ENCODE results near the gene MAP2K7.
A peak's percentile ranks its signal among the peaks of the same experiment; 100 is the strongest.
"Not testable (repeated sequence)": the region's sequence is repeated elsewhere in the genome, so short reads cannot be mapped to it uniquely, and the experiment has no call there.

MAP2K7 gene

GRCh38 chr19:7928741-7929701 lies 25.3 kb downstream of the MAP2K7 start:
- H3K4me3 ChIP-seq (ENCODE audit: low read depth, low read length) = no peak overlapping the region
- H3K36me3 ChIP-seq (ENCODE audit: control insufficient read depth, insufficient read depth, low read length) = peaks cover 43% of the 10 kb centered on the region
- peak overlapping the region; percentile 73 for H3K27ac ChIP-seq (ENCODE audit: low read depth, low read length)
- H3K9ac ChIP-seq (ENCODE audit: low read depth, low read length) = no peak overlapping the region
- no peaks in the 10 kb centered on the region for H3K9me3 ChIP-seq (ENCODE audit: control insufficient read depth, insufficient read depth, low read length)
- peaks cover 3% of the 10 kb centered on the region; the same call in 1 of the 2 replicates for H3K4me1 ChIP-seq (ENCODE audit: control insufficient read depth, insufficient read depth, low read length)
- no peaks in the 10 kb centered on the region for H3K27me3 ChIP-seq (ENCODE audit: control insufficient read depth, insufficient read depth, low read length)

DNA sequence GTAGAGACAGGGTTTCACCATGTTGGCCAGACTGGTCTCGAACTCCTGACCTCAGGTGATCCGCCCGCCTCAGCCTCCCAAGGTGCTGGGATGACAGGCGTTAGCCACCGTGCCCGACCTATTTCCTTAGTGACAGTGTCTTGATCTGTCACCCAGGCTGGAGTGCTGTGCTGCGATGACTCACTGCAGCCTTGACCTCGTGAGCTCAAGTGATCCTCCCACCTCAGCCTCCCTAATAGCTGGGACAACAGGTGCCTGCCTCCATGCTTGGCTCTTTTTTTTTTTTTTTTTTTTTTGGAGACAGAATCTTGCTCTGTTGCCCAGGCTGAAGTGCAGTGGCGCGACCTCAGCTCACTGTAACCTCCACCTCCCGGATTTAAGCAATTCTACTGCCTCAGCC lies 26.4 kb downstream of the MAP2K7 start:
- not testable (repeated sequence) for H3K9ac ChIP-seq (ENCODE audit: low read depth, low read length); H3K27me3 ChIP-seq (ENCODE audit: control insufficient read depth, insufficient read depth, low read length); H3K4me3 ChIP-seq (ENCODE audit: low read depth, low read length); H3K27ac ChIP-seq (ENCODE audit: low read depth, low read length); H3K4me1 ChIP-seq (ENCODE audit: control insufficient read depth, insufficient read depth, low read length); H3K9me3 ChIP-seq (ENCODE audit: control insufficient read depth, insufficient read depth, low read length)
- H3K36me3 ChIP-seq (ENCODE audit: control insufficient read depth, insufficient read depth, low read length) = peaks cover 53% of the 10 kb centered on the region

DNA sequence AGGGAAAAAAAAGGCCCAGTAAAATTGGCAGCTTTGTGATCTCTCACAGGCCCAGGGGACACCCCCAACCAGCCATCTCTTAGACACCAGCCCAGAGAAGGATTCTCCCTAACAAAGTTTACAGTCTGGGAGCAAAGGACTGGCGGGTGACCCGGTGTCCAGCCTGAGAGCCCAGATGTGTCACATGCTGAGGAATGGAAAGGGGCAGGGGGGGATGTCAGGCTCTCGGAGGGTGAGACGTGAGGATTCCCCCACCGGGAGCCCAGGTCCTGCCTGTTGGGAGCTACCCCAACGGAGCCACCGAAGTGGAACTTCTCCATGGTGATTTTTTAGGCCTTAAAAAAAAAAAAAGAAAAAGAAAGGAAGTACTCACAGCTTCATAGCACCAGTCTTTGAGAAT lies 27.1 kb downstream of the MAP2K7 start:
- Histone ChIP-seq H3K4me1 (ENCODE audit: control insufficient read depth, insufficient read depth, low read length) (peaks cover 3% of the 10 kb centered on the region; the same call in 1 of the 2 replicates), H3K9ac (ENCODE audit: low read depth, low read length) (no peak overlapping the region), H3K4me3 (ENCODE audit: low read depth, low read length) (no peak overlapping the region), H3K27me3 (ENCODE audit: control insufficient read depth, insufficient read depth, low read length) (no peaks in the 10 kb centered on the region), H3K9me3 (ENCODE audit: control insufficient read depth, insufficient read depth, low read length) (no peaks in the 10 kb centered on the region), H3K27ac (ENCODE audit: low read depth, low read length) (no peak overlapping the region), H3K36me3 (ENCODE audit: control insufficient read depth, insufficient read depth, low read length) (peaks cover 58% of the 10 kb centered on the region)

GRCh38 chr19:7931221-7932061 lies 27.8 kb downstream of the MAP2K7 start:
- Histone ChIP-seq H3K4me1 (ENCODE audit: control insufficient read depth, insufficient read depth, low read length) (no peaks in the 10 kb centered on the region; the same call in 1 of the 2 replicates), H3K27me3 (ENCODE audit: control insufficient read depth, insufficient read depth, low read length) (no peaks in the 10 kb centered on the region), H3K9me3 (ENCODE audit: control insufficient read depth, insufficient read depth, low read length) (no peaks in the 10 kb centered on the region), H3K9ac (ENCODE audit: low read depth, low read length) (no peak overlapping the region), H3K36me3 (ENCODE audit: control insufficient read depth, insufficient read depth, low read length) (peaks cover 65% of the 10 kb centered on the region), H3K4me3 (ENCODE audit: low read depth, low read length) (no peak overlapping the region), H3K27ac (ENCODE audit: low read depth, low read length) (no peak overlapping the region)

GRCh38 chr19:7932276-7932929 lies 28.7 kb downstream of the MAP2K7 start:
- Histone ChIP-seq H3K4me1 (ENCODE audit: control insufficient read depth, insufficient read depth, low read length) (no peaks in the 10 kb centered on the region; the same call in 1 of the 2 replicates), H3K9ac (ENCODE audit: low read depth, low read length) (no peak overlapping the region), H3K27me3 (ENCODE audit: control insufficient read depth, insufficient read depth, low read length) (no peaks in the 10 kb centered on the region), H3K36me3 (ENCODE audit: control insufficient read depth, insufficient read depth, low read length) (peaks cover 74% of the 10 kb centered on the region), H3K4me3 (ENCODE audit: low read depth, low read length) (no peak overlapping the region), H3K9me3 (ENCODE audit: control insufficient read depth, insufficient read depth, low read length) (no peaks in the 10 kb centered on the region), H3K27ac (ENCODE audit: low read depth, low read length) (no peak overlapping the region)

GRCh38 chr19:7932930-7933300 lies 29.2 kb downstream of the MAP2K7 start:
- H3K4me3 ChIP-seq (ENCODE audit: low read depth, low read length) = no peak overlapping the region
- no peaks in the 10 kb centered on the region for H3K9me3 ChIP-seq (ENCODE audit: control insufficient read depth, insufficient read depth, low read length)
- no peaks in the 10 kb centered on the region for H3K27me3 ChIP-seq (ENCODE audit: control insufficient read depth, insufficient read depth, low read length)
- no peak overlapping the region for H3K9ac ChIP-seq (ENCODE audit: low read depth, low read length)
- peaks cover 80% of the 10 kb centered on the region for H3K36me3 ChIP-seq (ENCODE audit: control insufficient read depth, insufficient read depth, low read length)
- no peak overlapping the region for H3K27ac ChIP-seq (ENCODE audit: low read depth, low read length)
- H3K4me1 ChIP-seq (ENCODE audit: control insufficient read depth, insufficient read depth, low read length) = no peaks in the 10 kb centered on the region; the same call in 1 of the 2 replicates

DNA sequence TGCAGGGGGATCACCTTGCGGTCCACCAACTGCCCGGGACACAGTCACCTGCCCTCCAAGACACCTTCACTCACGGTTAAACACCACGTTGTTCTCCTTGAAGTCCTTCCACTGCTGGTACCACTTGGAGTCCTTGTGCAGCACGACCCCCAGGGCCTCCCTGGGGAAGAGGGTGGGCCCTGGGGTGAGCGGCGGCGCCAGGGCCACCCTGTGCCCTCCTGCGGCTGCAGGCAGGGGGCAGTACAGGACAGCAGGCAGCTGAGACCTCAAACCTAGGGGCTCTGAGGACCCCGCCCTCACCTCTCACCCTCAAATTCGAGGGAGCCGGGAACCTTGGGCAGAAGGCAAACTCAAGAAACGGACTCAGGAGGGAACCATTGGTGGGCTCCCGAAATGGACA lies 29.7 kb downstream of the MAP2K7 start:
- no peak overlapping the region for H3K9ac ChIP-seq (ENCODE audit: low read depth, low read length)
- no peaks in the 10 kb centered on the region; the same call in 1 of the 2 replicates for H3K4me1 ChIP-seq (ENCODE audit: control insufficient read depth, insufficient read depth, low read length)
- no peaks in the 10 kb centered on the region for H3K27me3 ChIP-seq (ENCODE audit: control insufficient read depth, insufficient read depth, low read length)
- no peak overlapping the region for H3K27ac ChIP-seq (ENCODE audit: low read depth, low read length)
- H3K36me3 ChIP-seq (ENCODE audit: control insufficient read depth, insufficient read depth, low read length) = peaks cover 84% of the 10 kb centered on the region
- H3K9me3 ChIP-seq (ENCODE audit: control insufficient read depth, insufficient read depth, low read length) = no peaks in the 10 kb centered on the region
- H3K4me3 ChIP-seq (ENCODE audit: low read depth, low read length) = no peak overlapping the region

- H3K36me3 ChIP-seq (ENCODE audit: control insufficient read depth, insufficient read depth, low read length) = peaks cover 89% of the 10 kb centered on the region
- no peaks in the 10 kb centered on the region for H3K9me3 ChIP-seq (ENCODE audit: control insufficient read depth, insufficient read depth, low read length)
- H3K4me1 ChIP-seq (ENCODE audit: control insufficient read depth, insufficient read depth, low read length) = no peaks in the 10 kb centered on the region; the same call in 1 of the 2 replicates
- H3K27ac ChIP-seq (ENCODE audit: low read depth, low read length) = no peak overlapping the region
- H3K27me3 ChIP-seq (ENCODE audit: control insufficient read depth, insufficient read depth, low read length) = no peaks in the 10 kb centered on the region
- no peak overlapping the region for H3K4me3 ChIP-seq (ENCODE audit: low read depth, low read length)
- no peak overlapping the region for H3K9ac ChIP-seq (ENCODE audit: low read depth, low read length)
Measured at GRCh38 chr19:7933828-7934725, 30.4 kb downstream of the MAP2K7 start.

DNA sequence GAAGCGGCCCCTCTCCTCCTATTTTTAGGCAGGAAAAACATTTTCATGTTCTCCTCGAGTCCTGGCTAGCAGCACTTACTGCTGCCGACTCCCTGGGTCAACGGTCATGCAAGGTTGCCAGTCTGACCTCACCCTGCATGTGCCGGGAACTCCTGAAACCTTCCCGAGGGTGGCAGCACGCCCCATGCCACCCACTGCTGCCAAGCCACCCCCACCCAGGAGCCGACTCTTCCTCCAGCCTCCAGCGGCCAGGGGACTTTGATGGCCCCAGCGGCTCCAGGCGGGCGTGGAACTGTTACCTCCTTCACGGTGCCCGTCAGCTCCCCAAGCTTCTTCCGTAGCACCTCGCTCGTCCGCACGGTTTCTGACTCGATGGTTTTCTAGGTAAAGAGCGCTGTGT lies 31.1 kb downstream of the MAP2K7 start:
- Histone ChIP-seq H3K4me3 (ENCODE audit: low read depth, low read length) (no peak overlapping the region), H3K9me3 (ENCODE audit: control insufficient read depth, insufficient read depth, low read length) (no peaks in the 10 kb centered on the region), H3K27me3 (ENCODE audit: control insufficient read depth, insufficient read depth, low read length) (no peaks in the 10 kb centered on the region), H3K36me3 (ENCODE audit: control insufficient read depth, insufficient read depth, low read length) (peaks cover 90% of the 10 kb centered on the region), H3K27ac (ENCODE audit: low read depth, low read length) (no peak overlapping the region), H3K9ac (ENCODE audit: low read depth, low read length) (no peak overlapping the region), H3K4me1 (ENCODE audit: control insufficient read depth, insufficient read depth, low read length) (no peaks in the 10 kb centered on the region)

- Histone ChIP-seq H3K36me3 (ENCODE audit: control insufficient read depth, insufficient read depth, low read length) (peaks cover 49% of the 10 kb centered on the region), H3K9ac (ENCODE audit: low read depth, low read length) (no peak overlapping the region)
Measured at GRCh38 chr19:7940841-7941240, 37.2 kb downstream of the MAP2K7 start.

More at GRCh38 chr19:7940841-7941240, 37.2 kb downstream of the MAP2K7 start:
- no peaks in the 10 kb centered on the region for H3K9me3 ChIP-seq (ENCODE audit: control insufficient read depth, insufficient read depth, low read length)
- no peak overlapping the region for H3K4me3 ChIP-seq (ENCODE audit: low read depth, low read length)
- H3K27me3 ChIP-seq (ENCODE audit: control insufficient read depth, insufficient read depth, low read length) = no peaks in the 10 kb centered on the region
- H3K4me1 ChIP-seq (ENCODE audit: control insufficient read depth, insufficient read depth, low read length) = no peaks in the 10 kb centered on the region
- no peak overlapping the region for H3K27ac ChIP-seq (ENCODE audit: low read depth, low read length)
